Hepatocyte (in vitro differentiated cells): ENCODE results near the gene NPBWR2.
"Not testable (repeated sequence)": the region's sequence is repeated elsewhere in the genome, so short reads cannot be mapped to it uniquely, and the experiment has no call there.

Experiments
- EZH2 ChIP-seq: fragments of 200-600 bp; sonication (generic); IDR thresholded peaks from 2 replicates; pipeline ENCODE4 v1.6.1; 2016; ENCODE audit warnings: antibody characterized with exemption, mild to moderate bottlenecking, borderline replicate concordance
- EZH2phosphoT487 ChIP-seq: fragments of 200-600 bp; sonication (generic); IDR thresholded peaks from one replicate; pipeline ENCODE4 v1.6.1; 2018; ENCODE audit warnings: antibody characterized with exemption, mild to moderate bottlenecking, low read depth, moderate library complexity; ENCODE audit not compliant: unreplicated experiment, severe bottlenecking
- TF ChIP-seq, protein P1 (sequence below): fragments of 200-600 bp; sonication (generic); IDR thresholded peaks from 2 replicates; pipeline ENCODE4 v1.5.1; 2016; ENCODE audit warnings: antibody characterized with exemption, mild to moderate bottlenecking; ENCODE audit not compliant: poor library complexity

DNA sequence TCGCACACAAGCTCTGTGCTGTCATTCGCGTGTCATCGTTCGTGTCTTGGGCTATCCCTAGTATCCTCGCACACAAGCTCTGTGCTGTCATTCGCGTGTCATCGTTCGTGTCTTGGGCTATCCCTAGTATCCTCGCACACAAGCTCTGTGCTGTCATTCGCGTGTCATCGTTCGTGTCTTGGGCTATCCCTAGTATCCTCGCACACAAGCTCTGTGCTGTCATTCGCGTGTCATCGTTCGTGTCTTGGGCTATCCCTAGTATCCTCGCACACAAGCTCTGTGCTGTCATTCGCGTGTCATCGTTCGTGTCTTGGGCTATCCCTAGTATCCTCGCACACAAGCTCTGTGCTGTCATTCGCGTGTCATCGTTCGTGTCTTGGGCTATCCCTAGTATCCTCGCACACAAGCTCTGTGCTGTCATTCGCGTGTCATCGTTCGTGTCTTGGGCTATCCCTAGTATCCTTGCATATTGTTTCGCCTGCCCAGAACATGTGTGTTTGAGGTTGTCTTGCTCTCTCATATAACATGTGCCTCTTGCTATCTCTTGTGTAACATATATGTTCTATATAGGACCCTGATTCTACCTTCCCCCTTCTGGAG lies 20.0 kb downstream of the NPBWR2 start:
- TF ChIP-seq, protein P1, sequence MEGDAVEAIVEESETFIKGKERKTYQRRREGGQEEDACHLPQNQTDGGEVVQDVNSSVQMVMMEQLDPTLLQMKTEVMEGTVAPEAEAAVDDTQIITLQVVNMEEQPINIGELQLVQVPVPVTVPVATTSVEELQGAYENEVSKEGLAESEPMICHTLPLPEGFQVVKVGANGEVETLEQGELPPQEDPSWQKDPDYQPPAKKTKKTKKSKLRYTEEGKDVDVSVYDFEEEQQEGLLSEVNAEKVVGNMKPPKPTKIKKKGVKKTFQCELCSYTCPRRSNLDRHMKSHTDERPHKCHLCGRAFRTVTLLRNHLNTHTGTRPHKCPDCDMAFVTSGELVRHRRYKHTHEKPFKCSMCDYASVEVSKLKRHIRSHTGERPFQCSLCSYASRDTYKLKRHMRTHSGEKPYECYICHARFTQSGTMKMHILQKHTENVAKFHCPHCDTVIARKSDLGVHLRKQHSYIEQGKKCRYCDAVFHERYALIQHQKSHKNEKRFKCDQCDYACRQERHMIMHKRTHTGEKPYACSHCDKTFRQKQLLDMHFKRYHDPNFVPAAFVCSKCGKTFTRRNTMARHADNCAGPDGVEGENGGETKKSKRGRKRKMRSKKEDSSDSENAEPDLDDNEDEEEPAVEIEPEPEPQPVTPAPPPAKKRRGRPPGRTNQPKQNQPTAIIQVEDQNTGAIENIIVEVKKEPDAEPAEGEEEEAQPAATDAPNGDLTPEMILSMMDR: not testable (repeated sequence)
- TF ChIP-seq EZH2, EZH2phosphoT487: not testable (repeated sequence)
